Type B pancreatic cell (in vitro differentiated cells): Measurements from ENCODE around the gene GUCY1A2. TPM values are rescaled to one million over a fixed set of nuclear protein-coding genes. Genes with fewer than 3 reads are reported as not detected.

ENCODE experiments used
- DNase-seq: peaks from one replicate; pipeline ENCODE4 v3.0.0; 2021; ENCODE audit warnings: mixed read lengths; ENCODE audit not compliant: unreplicated experiment; ENCODE audit errors: extremely low spot score
- H3K27ac Mint-ChIP-seq: 2 replicates; pipeline ENCODE4 v1.8.0; 2021; ENCODE audit warnings: mild to moderate bottlenecking, mixed read lengths
- H3K27me3 Mint-ChIP-seq: 2 replicates; pipeline ENCODE4 v1.8.0; 2021; ENCODE audit warnings: mixed read lengths
- H3K36me3 Mint-ChIP-seq: 2 replicates; pipeline ENCODE4 v1.8.0; 2021; ENCODE audit warnings: mixed read lengths
- H3K4me1 Mint-ChIP-seq: one replicate; pipeline ENCODE4 v1.8.0; 2021; ENCODE audit warnings: mixed read lengths; ENCODE audit not compliant: unreplicated experiment
- H3K4me3 Mint-ChIP-seq: 2 replicates; pipeline ENCODE4 v1.8.0; 2021; ENCODE audit warnings: mild to moderate bottlenecking, mixed read lengths
- H3K9me3 Mint-ChIP-seq: 2 replicates; pipeline ENCODE4 v1.8.0; 2021; ENCODE audit warnings: mixed read lengths
- CTCF ChIP-seq: fragments of 200-600 bp; sonication (generic); conservative IDR thresholded peaks from 2 replicates; pipeline ENCODE4 v1.5.0; 2021; ENCODE audit warnings: antibody characterized with exemption, mild to moderate bottlenecking
- total RNA-seq: library from RNA; stranded (reverse); gene quantifications from 2 replicates; pipeline ENCODE4 v1.2.1, GENCODE V29; 2021; ENCODE audit warnings: low replicate concordance

The GUCY1A2 gene
- total RNA-seq, 1 donor from 2014 or later = 13.2 TPM

GRCh38 chr11:107020594-107020993 lies 2.3 kb upstream of the GUCY1A2 start:
- Mint-ChIP-seq H3K4me1 (peaks cover 10% of the 10 kb centered on the region), H3K36me3 (no peaks in the 10 kb centered on the region), H3K9me3 (no peaks in the 10 kb centered on the region), H3K27ac (no peak overlapping the region), H3K27me3 (peaks cover 51% of the 10 kb centered on the region), H3K4me3 (no peak overlapping the region)
- TF ChIP-seq CTCF = no peak
- DNase-seq = no peak

GRCh38 chr11:107018902-107019493 lies 722 bp upstream of the GUCY1A2 start:
- H3K9me3 Mint-ChIP-seq = no peaks in the 10 kb centered on the region
- H3K27ac Mint-ChIP-seq = peak overlapping the region; percentile 64
- peak overlapping the region; percentile 91 for H3K4me3 Mint-ChIP-seq
- no peak for TF ChIP-seq CTCF
- peaks cover 52% of the 10 kb centered on the region for H3K27me3 Mint-ChIP-seq
- H3K4me1 Mint-ChIP-seq = peaks cover 10% of the 10 kb centered on the region
- H3K36me3 Mint-ChIP-seq = no peaks in the 10 kb centered on the region
- peak; percentile 82 for DNase-seq

GRCh38 chr11:107017433-107018218 lies 650 bp downstream of the GUCY1A2 start:
- H3K27ac Mint-ChIP-seq = peak overlapping the region; percentile 39
- peak; percentile 82 for TF ChIP-seq CTCF
- peaks cover 10% of the 10 kb centered on the region for H3K4me1 Mint-ChIP-seq
- no peaks in the 10 kb centered on the region for H3K36me3 Mint-ChIP-seq
- H3K4me3 Mint-ChIP-seq = peak overlapping the region; percentile 89
- peaks cover 48% of the 10 kb centered on the region for H3K27me3 Mint-ChIP-seq
- peak; percentile 77 for DNase-seq
- H3K9me3 Mint-ChIP-seq = no peaks in the 10 kb centered on the region

GRCh38 chr11:107017104-107017432 lies 1.2 kb downstream of the GUCY1A2 start:
- no peak for TF ChIP-seq CTCF
- H3K36me3 Mint-ChIP-seq = no peaks in the 10 kb centered on the region
- peaks cover 10% of the 10 kb centered on the region for H3K4me1 Mint-ChIP-seq
- no peak for DNase-seq
- peak overlapping the region; percentile 89 for H3K4me3 Mint-ChIP-seq
- H3K27ac Mint-ChIP-seq = peak overlapping the region; percentile 39
- H3K9me3 Mint-ChIP-seq = no peaks in the 10 kb centered on the region
- H3K27me3 Mint-ChIP-seq = peaks cover 43% of the 10 kb centered on the region

- Mint-ChIP-seq H3K4me3 (peak overlapping the region; percentile 18), H3K9me3 (no peaks in the 10 kb centered on the region), H3K36me3 (no peaks in the 10 kb centered on the region), H3K27ac (no peak overlapping the region), H3K27me3 (peaks cover 26% of the 10 kb centered on the region), H3K4me1 (peaks cover 10% of the 10 kb centered on the region)
- DNase-seq = no peak
- no peak for TF ChIP-seq CTCF
These were observed 3.4 kb downstream of the GUCY1A2 start for GRCh38 chr11:107014871-107015270.
